A673 (cell line): ENCODE data around the gene TAS2R43. TPM values are rescaled to one million over a fixed set of nuclear protein-coding genes. Genes with fewer than 3 reads are reported as not detected.

Experiments used
- BruUV-seq: library from RNA; stranded (reverse); fragments of 400-500 nt; replicated peaks from 2 replicates; lab custom pipeline; 2021; lab: Mats Ljungman, UMichigan
- CTCF ChIA-PET: fragments of 300-600 bp; sonication (Branson Sonifier 250); formaldehyde crosslinking; loops from one replicate; lab custom pipeline; 2022; ENCODE audit warnings: antibody characterized with exemption; lab: Charles Lee
- POLR2A ChIA-PET: fragments of 300-600 bp; sonication (Branson Sonifier 250); formaldehyde crosslinking; loops from one replicate; lab custom pipeline; 2022; ENCODE audit warnings: antibody characterized with exemption; ENCODE audit not compliant: low non-redundant PET; lab: Charles Lee
- DNase-seq: peaks from one replicate; pipeline ENCODE4 v3.0.0-alpha.2; 2015; ENCODE audit warnings: low spot score
- H3K27ac ChIP-seq: fragments of 200-600 bp; sonication (generic); 2 replicates; pipeline ENCODE4 v1.5.1; 2016; ENCODE audit warnings: mixed run types, low read depth, mild to moderate bottlenecking, mixed read lengths, antibody characterized with exemption, low read length; ENCODE audit not compliant: poor library complexity, severe bottlenecking
- H3K27me3 ChIP-seq: fragments of 200-600 bp; sonication (generic); replicated peaks from 2 replicates; pipeline ENCODE4 v1.6.1; 2017; ENCODE audit warnings: mixed run types, low read depth, mild to moderate bottlenecking, mixed read lengths, antibody characterized with exemption, low read length; ENCODE audit not compliant: insufficient read depth, poor library complexity
- H3K36me3 ChIP-seq: fragments of 200-600 bp; sonication (generic); 2 replicates; pipeline ENCODE4 v1.6.1; 2016; ENCODE audit warnings: mixed run types, mild to moderate bottlenecking, mixed read lengths, antibody characterized with exemption, low read length; ENCODE audit not compliant: insufficient read depth, poor library complexity, severe bottlenecking
- H3K4me1 ChIP-seq: fragments of 200-600 bp; sonication (generic); 2 replicates; pipeline ENCODE4 v1.6.1; 2017; ENCODE audit warnings: mixed run types, mild to moderate bottlenecking, mixed read lengths, antibody characterized with exemption, low read length; ENCODE audit not compliant: insufficient read depth, poor library complexity, severe bottlenecking
- H3K4me3 ChIP-seq: fragments of 200-600 bp; sonication (generic); 2 replicates; pipeline ENCODE4 v1.5.1; 2016; ENCODE audit warnings: low read depth, mixed run types, mild to moderate bottlenecking, mixed read lengths, low read length; ENCODE audit not compliant: poor library complexity, severe bottlenecking
- H3K9me3 ChIP-seq: fragments of 200-600 bp; sonication (generic); 2 replicates; pipeline ENCODE4 v1.6.1; 2016; ENCODE audit warnings: mixed run types, low read depth, mild to moderate bottlenecking, mixed read lengths, antibody characterized with exemption, low read length; ENCODE audit not compliant: poor library complexity, severe bottlenecking
- CTCF ChIP-seq: fragments of 300-800, 200-600 bp; sonication (generic); conservative IDR thresholded peaks from 2 replicates; pipeline ENCODE4 v1.5.1; 2017; ENCODE audit warnings: low read depth, mild to moderate bottlenecking, antibody characterized with exemption, low read length, moderate library complexity, mixed read lengths
- EZH2 ChIP-seq: fragments of 200-600 bp; sonication (generic); IDR thresholded peaks from 2 replicates; pipeline ENCODE4 v1.6.1; 2017; ENCODE audit warnings: borderline replicate concordance, low read depth, mild to moderate bottlenecking, mixed read lengths, antibody characterized with exemption, low read length; ENCODE audit not compliant: poor library complexity, severe bottlenecking
- intact Hi-C: fragments of 100-400 bp; cut with micrococcal nuclease; formaldehyde crosslinking; loops from one replicate; pipeline ENCODE4 v1.10.0; 2022; ENCODE audit not compliant: unreplicated experiment
- total RNA-seq: library from RNA; stranded (reverse); gene quantifications from 2 replicates; pipeline ENCODE4 v1.2.3, GENCODE V29; 2021

TAS2R43 gene
- total RNA-seq, 1 experiment from 2014 or later, result 2.3 TPM

GRCh38 chr12:11089246-11089645 is 2.9 kb downstream of the TAS2R43 start:
- intact Hi-C loops, result no loop called here
- TF ChIP-seq EZH2 (no peak), CTCF (no peak)
- DNase-seq, result no peak
- Histone ChIP-seq H3K36me3 (peaks cover 1% of the 10 kb centered on the region), H3K9me3 (no peaks in the 10 kb centered on the region), H3K27me3 (no peaks in the 10 kb centered on the region), H3K4me1 (no peaks in the 10 kb centered on the region), H3K27ac (no peak overlapping the region), H3K4me3 (no peak overlapping the region)
- ChIA-PET CTCF (no interaction called here), POLR2A (no interaction called here)
- no TSS peak for BruUV-seq

- DNase-seq, result no peak
- TF ChIP-seq CTCF (no peak), EZH2 (no peak)
- H3K36me3 ChIP-seq, result peaks cover 6% of the 10 kb centered on the region
- H3K4me1 ChIP-seq, result no peaks in the 10 kb centered on the region
- no TSS peak for BruUV-seq
- no peak overlapping the region for H3K27ac ChIP-seq
- no peak overlapping the region for H3K4me3 ChIP-seq
- H3K27me3 ChIP-seq, result no peaks in the 10 kb centered on the region
- CTCF ChIA-PET, result no interaction called here
- intact Hi-C loops, result no loop called here
- POLR2A ChIA-PET, result no interaction called here
- peaks cover 12% of the 10 kb centered on the region for H3K9me3 ChIP-seq
These were observed 6.7 kb downstream of the TAS2R43 start for GRCh38 chr12:11085419-11085818.

- H3K9me3 ChIP-seq, result peaks cover 15% of the 10 kb centered on the region
- no peak for DNase-seq
- H3K27ac ChIP-seq, result no peak overlapping the region
- no peaks in the 10 kb centered on the region for H3K27me3 ChIP-seq
- H3K4me3 ChIP-seq, result no peak overlapping the region
- no peak for TF ChIP-seq CTCF
- no peak for TF ChIP-seq EZH2
- ChIA-PET POLR2A (no interaction called here), CTCF (no interaction called here)
- peaks cover 6% of the 10 kb centered on the region for H3K36me3 ChIP-seq
- BruUV-seq, result no TSS peak
- H3K4me1 ChIP-seq, result no peaks in the 10 kb centered on the region
- intact Hi-C loops, result no loop called here
These were observed 10.1 kb downstream of the TAS2R43 start for GRCh38 chr12:11081987-11082386.
